ENCODE results near the gene QKI. TPM values are rescaled to one million over a fixed set of nuclear protein-coding genes. Genes with fewer than 3 reads are reported as not detected.

QKI gene
- total RNA-seq (81.8 and 92.5 TPM in 2 replicates), polyA plus RNA-seq (38.0 and 42.2 TPM in 2 replicates)

GRCh38 chr6:163414117-163414945 lies at the start of gene QKI:
TSS of gene QKI (plus strand) at chr6:163414718. CDS start at chr6:163415194, 476 bp downstream.
- Histone ChIP-seq H3K4me2 (peak within 1 kb of the TSS; percentile 80), H4K20me1 (ENCODE audit: insufficient read depth, poor library complexity, severe bottlenecking) (peaks cover 25% of the 10 kb centered on the region), H2AFZ (peak within 1 kb of the TSS; percentile 74), H3K9me2 (replicated peaks; ENCODE audit: insufficient read depth) (no peaks in the 10 kb centered on the region), H3K27ac (peak within 1 kb of the TSS; percentile 98), H3K79me2 (peaks cover 36% of the 10 kb centered on the region), H3K9me3 (ENCODE audit: low read depth) (no peaks in the 10 kb centered on the region), H3K4me1 (ENCODE audit: insufficient read depth) (no peaks in the 10 kb centered on the region), H3K27me3 (no peaks in the 10 kb centered on the region), H3K4me3 (peak within 1 kb of the TSS; percentile 98), H3K36me3 (replicated peaks; ENCODE audit: insufficient read depth, low read depth) (no peaks in the 10 kb centered on the region)
- TF ChIP-seq EZH2phosphoT487 (IDR thresholded peaks at IDR 0.05; ENCODE audit: low read depth, severe bottlenecking, unreplicated experiment) (no peak), EZH2 (IDR thresholded peaks at IDR 0.05; ENCODE audit: borderline replicate concordance) (no peak), CTCF (IDR thresholded peaks at IDR 0.05; ENCODE audit: poor library complexity) (no peak)
- DNase-seq (ENCODE audit: low spot score) = peak; percentile 87
- WGBS (ENCODE audit: low lambda C conversion rate, missing lambda C conversion rate) = 0% methylated on average over 1 of the region's 127 CpGs

GRCh38 chr6:163366288-163366687 lies 48.2 kb upstream of the QKI start:
- no peaks in the 10 kb centered on the region for H3K4me1 ChIP-seq (ENCODE audit: insufficient read depth)
- no peaks in the 10 kb centered on the region for H4K20me1 ChIP-seq (ENCODE audit: insufficient read depth, poor library complexity, severe bottlenecking)
- H3K9me3 ChIP-seq (ENCODE audit: low read depth) = no peaks in the 10 kb centered on the region
- H3K79me2 ChIP-seq = no peaks in the 10 kb centered on the region
- no peak for DNase-seq (ENCODE audit: low spot score)
- no peaks in the 10 kb centered on the region for H3K27me3 ChIP-seq
- H3K9me2 ChIP-seq (replicated peaks; ENCODE audit: insufficient read depth) = no peaks in the 10 kb centered on the region
- H3K4me2 ChIP-seq = no peak overlapping the region
- H3K27ac ChIP-seq = no peak overlapping the region
- TF ChIP-seq EZH2phosphoT487 (IDR thresholded peaks at IDR 0.05; ENCODE audit: low read depth, severe bottlenecking, unreplicated experiment) (no peak), EZH2 (IDR thresholded peaks at IDR 0.05; ENCODE audit: borderline replicate concordance) (no peak), CTCF (IDR thresholded peaks at IDR 0.05; ENCODE audit: poor library complexity) (no peak)
- H3K36me3 ChIP-seq (replicated peaks; ENCODE audit: insufficient read depth, low read depth) = no peaks in the 10 kb centered on the region
- WGBS (ENCODE audit: low lambda C conversion rate, missing lambda C conversion rate) = 91% methylated on average over 5 of the region's 5 CpGs
- no peak overlapping the region for H3K4me3 ChIP-seq
- no peak overlapping the region for H2AFZ ChIP-seq

GRCh38 chr6:163367497-163368183 lies 46.9 kb upstream of the QKI start:
- Histone ChIP-seq H3K9me3 (ENCODE audit: low read depth) (no peaks in the 10 kb centered on the region), H3K4me1 (ENCODE audit: insufficient read depth) (no peaks in the 10 kb centered on the region), H4K20me1 (ENCODE audit: insufficient read depth, poor library complexity, severe bottlenecking) (no peaks in the 10 kb centered on the region), H3K27me3 (no peaks in the 10 kb centered on the region), H3K27ac (no peak overlapping the region), H3K79me2 (no peaks in the 10 kb centered on the region), H3K9me2 (replicated peaks; ENCODE audit: insufficient read depth) (no peaks in the 10 kb centered on the region), H3K4me2 (no peak overlapping the region), H2AFZ (no peak overlapping the region), H3K4me3 (no peak overlapping the region), H3K36me3 (replicated peaks; ENCODE audit: insufficient read depth, low read depth) (no peaks in the 10 kb centered on the region)
- 86% methylated on average over 6 of the region's 6 CpGs for WGBS (ENCODE audit: low lambda C conversion rate, missing lambda C conversion rate)
- no peak for DNase-seq (ENCODE audit: low spot score)
- TF ChIP-seq EZH2 (IDR thresholded peaks at IDR 0.05; ENCODE audit: borderline replicate concordance) (no peak), CTCF (IDR thresholded peaks at IDR 0.05; ENCODE audit: poor library complexity) (no peak), EZH2phosphoT487 (IDR thresholded peaks at IDR 0.05; ENCODE audit: low read depth, severe bottlenecking, unreplicated experiment) (no peak)

All from hepatocyte (in vitro differentiated cells).